Measurements from ENCODE around the gene LARGE1.

DNA sequence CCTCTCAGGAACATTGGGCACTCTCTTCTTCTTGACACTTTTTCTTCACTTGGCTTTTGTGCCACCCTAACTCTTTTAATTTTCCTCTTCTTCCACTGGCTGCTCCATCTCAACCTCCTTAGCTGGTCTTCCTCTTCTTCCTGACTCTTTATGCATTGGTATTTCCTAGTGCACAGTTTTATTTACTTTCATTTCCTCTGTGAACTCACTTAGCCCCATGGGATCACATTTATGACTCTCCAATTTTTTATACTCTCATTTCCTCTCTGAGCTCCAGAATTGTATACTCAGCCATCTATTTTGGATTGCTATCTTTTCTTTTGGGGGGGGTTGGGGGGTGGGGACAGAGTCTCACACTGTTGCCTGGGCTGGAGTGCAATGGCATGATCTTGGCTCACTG is 38.5 kb upstream of the LARGE1 start:
- TF ChIP-seq, protein P1, sequence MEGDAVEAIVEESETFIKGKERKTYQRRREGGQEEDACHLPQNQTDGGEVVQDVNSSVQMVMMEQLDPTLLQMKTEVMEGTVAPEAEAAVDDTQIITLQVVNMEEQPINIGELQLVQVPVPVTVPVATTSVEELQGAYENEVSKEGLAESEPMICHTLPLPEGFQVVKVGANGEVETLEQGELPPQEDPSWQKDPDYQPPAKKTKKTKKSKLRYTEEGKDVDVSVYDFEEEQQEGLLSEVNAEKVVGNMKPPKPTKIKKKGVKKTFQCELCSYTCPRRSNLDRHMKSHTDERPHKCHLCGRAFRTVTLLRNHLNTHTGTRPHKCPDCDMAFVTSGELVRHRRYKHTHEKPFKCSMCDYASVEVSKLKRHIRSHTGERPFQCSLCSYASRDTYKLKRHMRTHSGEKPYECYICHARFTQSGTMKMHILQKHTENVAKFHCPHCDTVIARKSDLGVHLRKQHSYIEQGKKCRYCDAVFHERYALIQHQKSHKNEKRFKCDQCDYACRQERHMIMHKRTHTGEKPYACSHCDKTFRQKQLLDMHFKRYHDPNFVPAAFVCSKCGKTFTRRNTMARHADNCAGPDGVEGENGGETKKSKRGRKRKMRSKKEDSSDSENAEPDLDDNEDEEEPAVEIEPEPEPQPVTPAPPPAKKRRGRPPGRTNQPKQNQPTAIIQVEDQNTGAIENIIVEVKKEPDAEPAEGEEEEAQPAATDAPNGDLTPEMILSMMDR (conservative IDR thresholded peaks at IDR 0.05 in 1 of 2, IDR thresholded peaks at IDR 0.05 in 1 of 2; ENCODE audit: low read depth in 1 of 2, low read length in 2 of 2) = no peak
- no peak for TF ChIP-seq EZH2 (IDR thresholded peaks at IDR 0.05; ENCODE audit: low read length, missing control alignments)

Data from fibroblast of lung (primary cell).